Measurements from ENCODE around the gene AMOTL1. TPM values are rescaled to one million over a fixed set of nuclear protein-coding genes. Genes with fewer than 3 reads are reported as not detected.
"Not testable (repeated sequence)": the region's sequence is repeated elsewhere in the genome, so short reads cannot be mapped to it uniquely, and the experiment has no call there.

The AMOTL1 gene
- total RNA-seq, 1 donor from 2014 or later, result 22.6 TPM

DNA sequence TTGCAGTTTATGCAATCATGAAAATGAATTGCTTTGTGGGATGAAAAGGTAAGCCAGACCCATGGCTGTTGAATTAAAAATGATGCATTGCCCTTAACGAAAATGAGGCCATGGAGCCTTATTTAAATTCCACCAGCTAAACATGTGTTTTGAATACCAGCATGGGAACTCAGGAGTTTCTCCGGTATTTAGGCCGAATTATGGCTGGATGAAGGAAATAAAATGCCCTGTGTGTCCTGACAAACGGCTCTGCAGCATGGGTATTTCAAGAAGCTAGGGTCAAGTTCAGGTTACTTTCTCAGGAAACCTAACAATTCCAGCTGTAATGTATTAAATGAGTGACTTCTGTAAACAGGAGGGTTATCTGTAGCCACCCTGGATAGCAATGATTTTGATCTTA, 38.3 kb downstream of the AMOTL1 start:
- H3K9me3 ChIP-seq (ENCODE audit: low read depth), result no peaks in the 10 kb centered on the region
- Mint-ChIP-seq H3K36me3 (peaks cover 52% of the 10 kb centered on the region), H3K4me1 (no peaks in the 10 kb centered on the region), H3K4me3 (no peak overlapping the region), H3K27me3 (ENCODE audit: insufficient read depth, low read depth) (peaks cover 3% of the 10 kb centered on the region), H3K9me3 (no peaks in the 10 kb centered on the region), H3K27ac (no peak overlapping the region)
- no peak overlapping the region for H3K4me3 ChIP-seq
- TF ChIP-seq EZH2 (IDR thresholded peaks at IDR 0.05) (no peak), EZH2phosphoT487 (IDR thresholded peaks at IDR 0.05) (no peak)
- TF ChIP-seq, protein P1, sequence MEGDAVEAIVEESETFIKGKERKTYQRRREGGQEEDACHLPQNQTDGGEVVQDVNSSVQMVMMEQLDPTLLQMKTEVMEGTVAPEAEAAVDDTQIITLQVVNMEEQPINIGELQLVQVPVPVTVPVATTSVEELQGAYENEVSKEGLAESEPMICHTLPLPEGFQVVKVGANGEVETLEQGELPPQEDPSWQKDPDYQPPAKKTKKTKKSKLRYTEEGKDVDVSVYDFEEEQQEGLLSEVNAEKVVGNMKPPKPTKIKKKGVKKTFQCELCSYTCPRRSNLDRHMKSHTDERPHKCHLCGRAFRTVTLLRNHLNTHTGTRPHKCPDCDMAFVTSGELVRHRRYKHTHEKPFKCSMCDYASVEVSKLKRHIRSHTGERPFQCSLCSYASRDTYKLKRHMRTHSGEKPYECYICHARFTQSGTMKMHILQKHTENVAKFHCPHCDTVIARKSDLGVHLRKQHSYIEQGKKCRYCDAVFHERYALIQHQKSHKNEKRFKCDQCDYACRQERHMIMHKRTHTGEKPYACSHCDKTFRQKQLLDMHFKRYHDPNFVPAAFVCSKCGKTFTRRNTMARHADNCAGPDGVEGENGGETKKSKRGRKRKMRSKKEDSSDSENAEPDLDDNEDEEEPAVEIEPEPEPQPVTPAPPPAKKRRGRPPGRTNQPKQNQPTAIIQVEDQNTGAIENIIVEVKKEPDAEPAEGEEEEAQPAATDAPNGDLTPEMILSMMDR (IDR thresholded peaks at IDR 0.05), result no peak
- no peak overlapping the region for H2AFZ ChIP-seq (replicated peaks)
- H3K27me3 ChIP-seq, result no peaks in the 10 kb centered on the region
- no peak overlapping the region for H3K27ac ChIP-seq
- H4K20me1 ChIP-seq (ENCODE audit: low read depth), result peaks cover 26% of the 10 kb centered on the region
- peaks cover 26% of the 10 kb centered on the region for H3K79me2 ChIP-seq (ENCODE audit: low read depth)
- H3K4me1 ChIP-seq, result no peaks in the 10 kb centered on the region
- no peaks in the 10 kb centered on the region for H3K36me3 ChIP-seq
- no peak overlapping the region for H3K4me2 ChIP-seq
- no peak overlapping the region for H3K9ac ChIP-seq
- no peak for DNase-seq (ENCODE audit: low spot score)
- H3F3A ChIP-seq (ENCODE audit: low read depth), result no peaks in the 10 kb centered on the region

DNA sequence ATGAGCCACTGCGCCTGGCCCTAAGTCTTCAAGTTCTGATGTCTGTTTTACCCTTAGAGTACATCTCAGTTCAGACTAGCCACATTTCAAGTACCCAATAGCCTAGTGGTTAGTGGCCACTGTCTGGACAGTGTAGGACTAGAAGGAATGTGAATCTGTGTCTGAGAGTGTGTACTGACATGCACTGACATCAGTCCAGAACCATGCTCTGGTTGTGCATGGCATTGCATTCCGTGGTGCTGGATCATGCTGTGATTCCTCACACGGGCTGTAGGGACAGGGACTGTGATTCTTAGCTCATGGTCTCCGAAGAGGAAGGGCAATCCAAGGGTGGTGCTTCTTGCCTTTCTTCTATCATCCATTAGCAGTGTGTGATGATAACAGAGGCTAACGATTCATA, 41.1 kb downstream of the AMOTL1 start:
- Histone ChIP-seq H3F3A (ENCODE audit: low read depth) (no peaks in the 10 kb centered on the region), H3K36me3 (no peaks in the 10 kb centered on the region), H4K20me1 (ENCODE audit: low read depth) (peaks cover 9% of the 10 kb centered on the region), H3K4me1 (no peaks in the 10 kb centered on the region), H3K27ac (no peak overlapping the region), H3K4me3 (no peak overlapping the region), H3K9me3 (ENCODE audit: low read depth) (no peaks in the 10 kb centered on the region), H3K79me2 (ENCODE audit: low read depth) (peaks cover 13% of the 10 kb centered on the region), H3K27me3 (no peaks in the 10 kb centered on the region), H3K4me2 (no peak overlapping the region), H3K9ac (no peak overlapping the region), H2AFZ (replicated peaks) (no peak overlapping the region)
- Mint-ChIP-seq H3K4me1 (no peaks in the 10 kb centered on the region), H3K36me3 (peaks cover 63% of the 10 kb centered on the region), H3K9me3 (peaks cover 18% of the 10 kb centered on the region), H3K27me3 (ENCODE audit: insufficient read depth, low read depth) (peaks cover 3% of the 10 kb centered on the region), H3K27ac (no peak overlapping the region), H3K4me3 (no peak overlapping the region)
- TF ChIP-seq EZH2 (IDR thresholded peaks at IDR 0.05), result no peak
- TF ChIP-seq EZH2phosphoT487 (IDR thresholded peaks at IDR 0.05), result no peak
- TF ChIP-seq, protein P1 (IDR thresholded peaks at IDR 0.05), result no peak
- no peak for DNase-seq (ENCODE audit: low spot score)

DNA sequence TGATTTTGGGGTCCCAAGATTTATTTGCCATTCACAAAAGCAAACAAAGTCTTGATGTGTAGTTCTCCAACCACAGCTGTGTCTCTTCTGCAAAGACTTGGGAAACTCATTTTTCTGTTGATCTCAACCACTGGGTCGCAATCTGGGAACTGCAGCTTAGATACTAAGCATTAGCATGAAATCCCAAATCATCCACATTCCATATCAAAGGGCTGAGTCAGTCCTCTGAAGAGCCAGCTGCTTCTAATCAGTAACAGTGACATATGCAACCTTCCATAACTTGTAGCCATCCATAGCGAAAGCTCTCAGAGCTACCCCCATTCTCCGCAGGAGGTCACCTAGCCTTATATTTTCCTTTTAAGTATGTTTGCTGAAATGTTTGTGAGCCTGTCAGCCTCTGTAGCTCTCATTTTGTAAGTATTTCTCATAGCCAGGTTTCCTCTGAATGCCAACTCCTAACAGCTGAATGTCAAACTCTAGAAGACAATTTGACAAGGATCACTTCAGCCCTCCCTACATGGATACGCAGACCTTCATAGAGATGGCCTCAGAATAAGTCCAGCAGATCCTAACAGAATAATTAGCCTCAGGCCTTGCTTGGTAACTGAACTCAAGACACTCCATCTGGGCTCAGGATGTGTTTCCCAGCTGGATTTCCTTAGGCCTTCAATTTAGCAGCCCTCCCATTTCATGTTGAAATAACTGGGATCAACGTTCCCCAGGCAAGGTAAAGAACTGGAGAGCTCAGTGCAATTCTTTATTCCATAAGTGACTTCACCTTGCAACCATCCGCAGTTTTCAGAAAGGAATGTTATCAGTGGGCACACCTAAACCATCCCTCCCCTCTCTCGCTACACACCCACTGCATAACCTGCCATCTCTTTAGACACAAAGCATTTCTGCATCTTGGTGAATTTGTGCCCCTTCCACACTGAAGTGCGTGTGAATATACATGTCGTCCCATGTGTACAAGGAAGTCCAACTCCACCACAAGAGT, 44.9 kb downstream of the AMOTL1 start:
- peaks cover 27% of the 10 kb centered on the region for H3K36me3 ChIP-seq
- H3K27ac Mint-ChIP-seq; H3F3A ChIP-seq (ENCODE audit: low read depth); H3K4me1 ChIP-seq; H3K4me2 ChIP-seq; H3K79me2 ChIP-seq (ENCODE audit: low read depth); H3K4me1 Mint-ChIP-seq; H3K9ac ChIP-seq; H3K4me3 Mint-ChIP-seq; H3K4me3 ChIP-seq; H4K20me1 ChIP-seq (ENCODE audit: low read depth); DNase-seq (ENCODE audit: low spot score); H3K27ac ChIP-seq; H3K27me3 Mint-ChIP-seq (ENCODE audit: insufficient read depth, low read depth); H3K27me3 ChIP-seq; H2AFZ ChIP-seq (replicated peaks): not testable (repeated sequence)
- peaks cover 64% of the 10 kb centered on the region for H3K36me3 Mint-ChIP-seq
- H3K9me3 ChIP-seq (ENCODE audit: low read depth), result peaks cover 34% of the 10 kb centered on the region
- peaks cover 41% of the 10 kb centered on the region for H3K9me3 Mint-ChIP-seq
